ENCODE data around the gene RASAL1.

DNA sequence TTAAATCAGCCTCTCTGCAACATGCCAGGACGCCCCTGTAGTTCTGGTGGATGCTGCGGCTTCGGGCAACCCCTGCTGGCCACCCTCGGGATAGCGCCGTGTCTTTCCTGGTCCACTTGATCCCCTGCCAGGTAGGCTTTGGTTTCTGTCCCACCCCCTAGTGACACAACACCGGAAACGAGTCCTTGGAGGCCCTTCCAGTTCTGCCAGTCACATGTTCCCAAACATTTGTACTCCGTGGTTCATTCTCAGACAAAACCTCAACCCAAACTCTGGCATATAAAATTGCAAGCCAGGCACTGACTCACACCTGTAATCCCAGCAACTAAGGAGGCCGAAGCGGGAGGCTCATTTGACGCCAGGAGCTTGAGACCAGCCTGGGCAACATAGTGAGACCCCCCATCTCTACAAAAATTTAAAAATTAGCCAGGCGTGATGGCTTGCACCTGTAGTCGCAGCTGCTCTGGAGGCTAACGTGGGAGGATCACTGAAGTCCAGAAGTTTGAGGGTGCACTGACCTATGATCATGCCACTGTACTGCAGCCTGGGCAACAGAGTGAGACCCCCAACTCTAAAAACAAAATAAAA, 37.0 kb downstream of the RASAL1 start:
- TF ChIP-seq, protein P1, sequence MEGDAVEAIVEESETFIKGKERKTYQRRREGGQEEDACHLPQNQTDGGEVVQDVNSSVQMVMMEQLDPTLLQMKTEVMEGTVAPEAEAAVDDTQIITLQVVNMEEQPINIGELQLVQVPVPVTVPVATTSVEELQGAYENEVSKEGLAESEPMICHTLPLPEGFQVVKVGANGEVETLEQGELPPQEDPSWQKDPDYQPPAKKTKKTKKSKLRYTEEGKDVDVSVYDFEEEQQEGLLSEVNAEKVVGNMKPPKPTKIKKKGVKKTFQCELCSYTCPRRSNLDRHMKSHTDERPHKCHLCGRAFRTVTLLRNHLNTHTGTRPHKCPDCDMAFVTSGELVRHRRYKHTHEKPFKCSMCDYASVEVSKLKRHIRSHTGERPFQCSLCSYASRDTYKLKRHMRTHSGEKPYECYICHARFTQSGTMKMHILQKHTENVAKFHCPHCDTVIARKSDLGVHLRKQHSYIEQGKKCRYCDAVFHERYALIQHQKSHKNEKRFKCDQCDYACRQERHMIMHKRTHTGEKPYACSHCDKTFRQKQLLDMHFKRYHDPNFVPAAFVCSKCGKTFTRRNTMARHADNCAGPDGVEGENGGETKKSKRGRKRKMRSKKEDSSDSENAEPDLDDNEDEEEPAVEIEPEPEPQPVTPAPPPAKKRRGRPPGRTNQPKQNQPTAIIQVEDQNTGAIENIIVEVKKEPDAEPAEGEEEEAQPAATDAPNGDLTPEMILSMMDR (tag by site-specific recombination; IDR thresholded peaks at IDR 0.05), result peak; percentile 79
- TF ChIP-seq, protein P2, sequence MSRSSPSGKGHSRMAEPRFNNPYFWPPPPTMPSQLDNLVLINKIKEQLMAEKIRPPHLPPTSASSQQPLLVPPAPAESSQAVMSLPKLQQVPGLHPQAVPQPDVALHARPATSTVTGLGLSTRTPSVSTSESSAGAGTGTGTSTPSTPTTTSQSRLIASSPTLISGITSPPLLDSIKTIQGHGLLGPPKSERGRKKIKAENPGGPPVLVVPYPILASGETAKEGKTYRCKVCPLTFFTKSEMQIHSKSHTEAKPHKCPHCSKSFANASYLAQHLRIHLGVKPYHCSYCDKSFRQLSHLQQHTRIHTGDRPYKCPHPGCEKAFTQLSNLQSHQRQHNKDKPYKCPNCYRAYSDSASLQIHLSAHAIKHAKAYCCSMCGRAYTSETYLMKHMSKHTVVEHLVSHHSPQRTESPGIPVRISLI (tag by site-specific recombination; IDR thresholded peaks at IDR 0.05), result no peak
- TF ChIP-seq ZNF19 (tag by site-specific recombination; IDR thresholded peaks at IDR 0.05; ENCODE audit: low read depth) (no peak), MYNN (tag by site-specific recombination; IDR thresholded peaks at IDR 0.05; ENCODE audit: borderline replicate concordance) (no peak), ZNF501 (tag by site-specific recombination; IDR thresholded peaks at IDR 0.05) (no peak), ZNF10 (tag by site-specific recombination; IDR thresholded peaks at IDR 0.05) (no peak), ZNF274 (IDR thresholded peaks at IDR 0.05; ENCODE audit: low read length) (no peak), ZNF274 (tag by site-specific recombination; IDR thresholded peaks at IDR 0.05; ENCODE audit: borderline replicate concordance) (no peak), ZNF121 (tag by site-specific recombination; IDR thresholded peaks at IDR 0.05) (peak; percentile 98), GLI4 (tag by site-specific recombination; IDR thresholded peaks at IDR 0.05) (no peak), YY2 (tag by site-specific recombination; IDR thresholded peaks at IDR 0.05) (no peak), ZNF239 (tag by site-specific recombination; IDR thresholded peaks at IDR 0.05) (no peak), ZNF560 (tag by site-specific recombination; IDR thresholded peaks at IDR 0.05; ENCODE audit: borderline replicate concordance) (no peak), ZNF335 (tag by site-specific recombination; conservative IDR thresholded peaks at IDR 0.05) (peak; percentile 54)
